ENCODE data around the gene C3orf20.
A peak's percentile ranks its signal among the peaks of the same experiment; 100 is the strongest.

C3orf20 gene

GRCh38 chr3:14773281-14773680, 98.3 kb downstream of the C3orf20 start:
- no peak for DNase-seq (ENCODE audit: low read depth, low spot score)

- DNase-seq (ENCODE audit: low read depth, low spot score), result no peak
Measured at GRCh38 chr3:14773691-14774128, 98.8 kb downstream of the C3orf20 start.

GRCh38 chr3:14774431-14774830, 99.5 kb downstream of the C3orf20 start:
- no peak for DNase-seq (ENCODE audit: low read depth, low spot score)

- no peak for DNase-seq (ENCODE audit: low read depth, low spot score)
Measured at GRCh38 chr3:14775011-14775410, 100.1 kb downstream of the C3orf20 start.

GRCh38 chr3:14775563-14775962, 100.6 kb downstream of the C3orf20 start:
- DNase-seq (ENCODE audit: low read depth, low spot score), result no peak

- no peak for DNase-seq (ENCODE audit: low read depth, low spot score)
Measured at GRCh38 chr3:14779069-14779685, 104.2 kb downstream of the C3orf20 start.

- DNase-seq (ENCODE audit: low read depth, low spot score), result peak; percentile 72
Measured at GRCh38 chr3:14780927-14781507, 106.1 kb downstream of the C3orf20 start.

- no peak for DNase-seq (ENCODE audit: low read depth, low spot score)
Measured at GRCh38 chr3:14783480-14784086, 108.6 kb downstream of the C3orf20 start.

GRCh38 chr3:14784087-14784681, 109.2 kb downstream of the C3orf20 start:
- no peak for DNase-seq (ENCODE audit: low read depth, low spot score)

GRCh38 chr3:14785207-14786155, 110.5 kb downstream of the C3orf20 start:
- DNase-seq (ENCODE audit: low read depth, low spot score), result no peak

- DNase-seq (ENCODE audit: low read depth, low spot score), result no peak
Measured at GRCh38 chr3:14786369-14786768, 111.4 kb downstream of the C3orf20 start.

GRCh38 chr3:14787630-14788029, 112.7 kb downstream of the C3orf20 start:
- no peak for DNase-seq (ENCODE audit: low read depth, low spot score)

GRCh38 chr3:14788644-14789043, 113.7 kb downstream of the C3orf20 start:
- no peak for DNase-seq (ENCODE audit: low read depth, low spot score)

- DNase-seq (ENCODE audit: low read depth, low spot score), result no peak
Measured at GRCh38 chr3:14789221-14789620, 114.3 kb downstream of the C3orf20 start.

- DNase-seq (ENCODE audit: low read depth, low spot score), result no peak
Measured at GRCh38 chr3:14789640-14790285, 114.8 kb downstream of the C3orf20 start.

GRCh38 chr3:14791343-14791945, 116.5 kb downstream of the C3orf20 start:
- no peak for DNase-seq (ENCODE audit: low read depth, low spot score)

- DNase-seq (ENCODE audit: low read depth, low spot score), result no peak
Measured at GRCh38 chr3:14792691-14793121, 117.8 kb downstream of the C3orf20 start.

GRCh38 chr3:14793126-14793857, 118.4 kb downstream of the C3orf20 start:
- DNase-seq (ENCODE audit: low read depth, low spot score), result no peak

GRCh38 chr3:14793858-14794234, 118.9 kb downstream of the C3orf20 start:
- no peak for DNase-seq (ENCODE audit: low read depth, low spot score)

GRCh38 chr3:14794435-14794834, 119.5 kb downstream of the C3orf20 start:
- DNase-seq (ENCODE audit: low read depth, low spot score), result no peak
